HG02610 (cell line): ENCODE data around the gene MAK.
"Not testable (repeated sequence)": the region's sequence is repeated elsewhere in the genome, so short reads cannot be mapped to it uniquely, and the experiment has no call there.

Experiments used
- ATAC-seq: cut with Tn5 transposase; IDR thresholded peaks from one replicate; pipeline ENCODE4 v1.9.1; 2021; ENCODE audit warnings: mild to moderate bottlenecking, moderate library complexity; ENCODE audit not compliant: unreplicated experiment

Gene MAK

DNA sequence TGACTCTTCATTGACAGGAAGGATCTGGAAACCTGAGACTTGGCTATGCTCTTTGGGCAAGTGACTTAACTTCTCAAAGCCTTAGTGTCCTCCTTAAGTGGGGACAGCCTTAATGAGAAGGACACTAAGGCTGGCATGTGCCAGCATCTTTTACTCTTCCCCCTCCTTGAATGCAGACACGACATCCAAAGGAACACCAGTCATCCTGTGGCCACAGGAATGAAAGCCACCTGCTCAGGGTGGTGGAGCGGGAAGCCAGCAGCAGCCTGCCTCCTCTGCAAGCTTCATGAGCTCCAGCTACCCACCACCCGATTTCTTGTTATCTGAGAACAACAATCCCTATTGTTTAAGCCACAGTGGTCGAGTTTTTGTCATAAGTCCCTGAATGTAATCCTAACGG lies 46.2 kb downstream of the MAK start:
- no peak for ATAC-seq

DNA sequence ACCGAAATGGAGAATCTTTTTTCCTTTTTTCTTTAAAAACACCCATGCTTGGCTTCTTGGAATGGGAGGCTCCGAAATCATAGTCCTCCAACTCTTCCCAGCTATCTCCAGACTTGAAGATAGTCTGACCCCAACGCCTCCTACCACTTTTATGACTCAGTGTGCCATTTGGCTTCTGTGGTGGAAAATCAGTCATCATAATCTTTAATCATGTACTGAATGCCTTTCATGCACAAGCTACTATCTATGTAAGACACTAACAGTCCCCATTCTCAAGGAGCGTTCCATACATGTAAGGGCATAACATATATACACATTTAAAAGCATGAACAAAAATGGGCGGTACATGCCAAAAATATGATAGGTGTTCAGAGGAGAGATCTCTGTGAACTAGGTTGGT lies 46.7 kb downstream of the MAK start:
- no peak for ATAC-seq

DNA sequence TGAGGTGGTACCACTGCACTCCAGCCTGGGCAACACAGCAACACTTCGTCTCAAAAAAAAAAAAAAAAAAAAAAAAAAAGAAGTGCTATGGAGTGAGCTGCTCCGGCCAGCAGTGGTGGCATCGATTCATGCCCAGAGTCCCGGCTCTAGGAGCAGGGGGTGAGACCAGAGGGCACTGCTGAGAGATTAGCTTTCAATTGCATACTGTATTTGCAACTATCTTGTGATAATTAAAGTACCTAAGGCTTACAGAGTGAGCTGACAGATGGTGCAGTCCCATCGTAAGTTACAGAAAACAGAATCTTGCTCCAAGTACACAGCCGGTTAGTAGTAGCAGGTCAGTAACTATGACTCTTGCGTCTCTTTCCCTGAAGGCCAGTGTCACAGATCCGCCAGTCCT lies 59.3 kb downstream of the MAK start:
- ATAC-seq = no peak

DNA sequence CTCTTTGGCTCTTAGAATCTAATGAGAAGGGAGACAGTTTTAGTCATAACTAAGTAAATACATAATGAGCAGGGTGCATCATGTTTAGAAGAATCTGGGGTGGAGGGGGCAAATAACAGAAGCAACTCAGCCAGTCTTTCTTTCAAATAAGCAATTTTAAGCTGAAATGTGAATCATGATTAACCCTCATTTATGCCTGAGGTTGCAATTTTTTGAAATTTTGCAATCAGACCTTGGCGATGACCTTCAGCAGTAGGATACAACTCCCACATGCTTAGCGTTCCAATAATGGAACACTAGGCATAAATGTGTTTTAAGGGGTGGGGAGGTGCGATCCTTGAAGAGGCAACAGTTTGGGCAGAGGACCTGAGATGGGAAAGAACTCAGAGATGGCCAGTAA lies 60.1 kb downstream of the MAK start:
- ATAC-seq = no peak

DNA sequence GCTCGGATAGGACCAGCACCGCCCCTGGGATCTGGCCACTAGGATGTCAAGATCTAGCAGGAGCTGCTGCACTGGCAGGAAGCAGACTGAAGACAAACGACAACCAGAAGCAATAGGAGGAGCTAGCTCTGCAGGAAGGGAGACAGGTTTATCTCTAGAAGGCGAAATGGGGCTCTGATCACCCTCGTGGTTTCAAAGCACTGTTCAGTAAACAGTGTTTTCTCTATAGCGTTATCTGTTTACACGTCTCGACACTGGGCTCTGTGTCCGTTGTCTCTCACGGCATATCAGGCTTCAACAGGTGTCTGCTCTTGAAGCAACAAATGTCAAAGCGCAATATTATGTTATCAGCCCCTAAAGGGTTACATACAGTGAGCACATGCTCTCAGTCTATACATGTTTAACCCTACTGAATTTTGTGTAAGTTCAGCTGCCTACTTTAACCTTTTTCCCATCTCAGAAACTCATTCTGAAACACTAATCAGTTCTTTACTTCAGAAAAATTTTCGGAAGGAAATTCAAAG lies 66.9 kb downstream of the MAK start:
- no peak for ATAC-seq

DNA sequence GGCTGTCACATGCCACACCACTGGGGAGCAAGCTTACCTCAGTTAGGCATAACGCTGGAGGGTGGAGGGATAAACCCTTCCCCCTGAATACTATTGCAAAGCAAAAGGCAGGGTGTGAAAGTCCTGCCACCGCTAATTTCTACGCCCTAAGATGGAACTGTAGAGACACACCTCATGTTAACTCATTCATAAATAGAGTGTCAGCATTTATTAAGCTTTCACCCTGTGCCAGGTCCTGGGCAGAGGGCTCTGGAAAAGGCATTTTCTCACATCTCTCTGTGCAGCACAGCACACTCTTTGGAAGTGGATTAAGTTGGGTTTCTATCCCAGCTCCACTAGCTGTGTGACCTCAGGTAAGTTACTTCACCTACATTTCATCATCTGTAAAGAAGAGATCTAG lies 68.9 kb downstream of the MAK start:
- ATAC-seq = no peak

DNA sequence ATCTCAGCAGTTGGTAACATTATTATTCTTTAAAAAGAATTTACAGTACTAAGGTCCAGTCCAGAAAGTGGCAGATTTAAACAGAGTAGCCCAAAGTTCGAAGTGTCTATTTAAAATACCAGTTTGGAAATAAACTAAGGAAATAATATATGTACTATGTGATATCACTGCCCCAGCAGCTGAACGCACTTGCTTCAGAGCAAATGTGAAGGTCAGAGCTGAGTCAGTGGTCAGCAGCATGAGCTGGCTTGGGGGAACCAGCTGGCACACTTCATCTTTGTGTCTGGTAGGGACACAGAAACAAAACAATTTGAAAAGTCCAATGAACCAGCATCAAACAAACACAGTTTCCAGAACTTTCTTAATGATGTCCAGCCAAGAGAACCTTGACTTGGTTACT lies 75.3 kb downstream of the MAK start:
- ATAC-seq = no peak

DNA sequence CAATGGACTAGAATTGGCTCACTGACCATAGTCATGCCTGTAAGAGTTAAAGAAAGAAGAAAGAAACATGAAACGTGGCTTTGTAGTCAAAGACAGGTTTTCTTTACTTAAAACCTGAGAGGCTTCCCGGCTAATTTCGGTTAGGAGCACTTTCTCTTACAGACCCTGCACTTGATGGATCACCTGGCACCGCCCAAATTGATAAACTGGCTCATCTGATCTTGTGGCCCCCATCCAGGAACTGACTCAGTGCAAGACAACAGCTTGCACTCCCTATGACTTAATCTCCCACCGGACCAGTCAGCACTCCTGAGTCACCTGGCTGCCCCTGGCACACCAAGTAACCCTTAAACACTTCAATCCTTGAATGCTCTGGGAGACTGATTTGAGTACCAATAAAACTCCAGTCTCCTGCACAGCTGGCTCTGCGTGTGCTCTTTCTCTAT lies 78.4 kb downstream of the MAK start:
- no peak for ATAC-seq

DNA sequence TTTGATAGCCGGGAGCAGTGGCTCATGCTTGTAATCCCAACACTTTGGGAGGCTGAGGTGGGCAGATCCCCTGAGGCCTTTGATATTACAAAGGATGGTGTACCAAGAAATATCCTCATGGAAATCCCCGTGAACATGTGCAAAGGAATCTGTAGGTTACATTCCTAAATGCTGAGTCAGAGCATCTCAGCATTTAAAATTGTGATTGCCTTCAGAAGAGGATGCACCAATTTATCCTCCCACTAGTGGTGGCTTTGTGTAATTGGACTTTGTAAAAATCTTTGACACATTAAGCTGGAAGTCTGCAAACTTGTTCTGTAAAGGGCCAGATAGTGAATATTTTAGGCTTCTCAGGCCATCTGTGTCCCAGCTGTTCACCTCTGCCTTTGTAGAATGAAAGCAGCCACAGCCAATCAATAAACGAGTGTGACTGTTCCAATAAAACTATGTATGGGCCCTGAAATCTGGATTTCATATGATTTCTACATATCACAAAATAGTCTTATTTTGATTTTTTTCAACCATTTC lies 79.0 kb downstream of the MAK start:
- no peak for ATAC-seq

DNA sequence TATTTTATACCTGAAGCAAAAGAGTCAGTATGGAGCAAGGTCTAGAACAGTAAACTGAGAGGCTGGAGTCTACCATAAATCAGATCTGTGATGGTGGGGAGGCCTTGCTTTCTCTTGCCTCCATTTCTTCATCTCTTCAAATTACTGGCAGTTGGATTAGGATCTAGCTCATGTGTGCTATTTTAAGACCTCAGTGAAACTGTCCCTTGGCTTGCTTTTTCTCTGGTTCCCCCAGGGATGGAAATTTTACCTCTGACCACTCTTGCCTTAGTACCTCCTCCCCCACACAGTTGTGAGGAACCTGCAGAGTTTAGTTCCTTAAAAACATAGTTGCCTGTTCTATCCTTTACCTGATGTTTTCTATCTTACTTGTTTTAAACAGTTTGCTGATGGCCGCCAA lies 82.3 kb downstream of the MAK start:
- no peak for ATAC-seq

DNA sequence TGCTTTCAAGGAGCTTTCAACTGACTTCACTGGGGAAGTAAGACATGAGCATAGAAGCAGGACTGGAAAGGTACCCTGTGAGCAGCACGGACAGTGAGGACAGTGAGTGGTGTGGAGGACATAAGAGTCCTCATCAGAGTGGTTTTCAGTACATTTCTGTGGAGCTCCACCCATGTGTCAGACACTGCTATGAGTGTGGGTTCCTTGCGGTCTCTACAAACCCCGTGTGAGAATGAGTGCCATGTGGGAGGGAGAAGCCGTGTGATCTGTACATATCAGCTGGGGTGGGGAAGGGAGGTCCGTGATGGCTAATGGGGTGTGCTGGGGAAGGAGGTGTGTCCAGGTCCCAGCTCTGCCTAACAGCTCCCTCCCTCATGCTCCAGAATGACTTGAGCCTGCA lies 86.6 kb downstream of the MAK start:
- not testable (repeated sequence) for ATAC-seq

DNA sequence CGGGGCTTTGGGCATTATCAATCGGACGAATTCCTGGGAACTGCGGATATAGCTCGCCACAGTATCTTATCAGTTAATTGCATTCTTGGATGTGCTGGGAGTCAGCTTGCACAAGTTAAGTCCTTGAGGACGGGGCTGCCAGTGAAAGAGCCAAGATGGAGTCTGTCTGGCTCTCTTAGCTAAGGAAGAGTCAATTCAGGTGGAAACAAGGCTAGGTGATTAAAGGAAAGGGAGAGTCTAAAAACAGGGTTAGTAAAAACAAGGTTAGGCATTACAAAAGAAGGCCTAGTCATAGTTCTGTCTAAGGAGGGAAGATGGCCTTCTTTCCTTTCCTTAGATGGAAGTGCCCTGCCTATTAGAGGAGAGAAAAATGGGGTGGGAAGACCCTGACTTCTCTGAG lies 87.8 kb downstream of the MAK start:
- ATAC-seq = not testable (repeated sequence)

DNA sequence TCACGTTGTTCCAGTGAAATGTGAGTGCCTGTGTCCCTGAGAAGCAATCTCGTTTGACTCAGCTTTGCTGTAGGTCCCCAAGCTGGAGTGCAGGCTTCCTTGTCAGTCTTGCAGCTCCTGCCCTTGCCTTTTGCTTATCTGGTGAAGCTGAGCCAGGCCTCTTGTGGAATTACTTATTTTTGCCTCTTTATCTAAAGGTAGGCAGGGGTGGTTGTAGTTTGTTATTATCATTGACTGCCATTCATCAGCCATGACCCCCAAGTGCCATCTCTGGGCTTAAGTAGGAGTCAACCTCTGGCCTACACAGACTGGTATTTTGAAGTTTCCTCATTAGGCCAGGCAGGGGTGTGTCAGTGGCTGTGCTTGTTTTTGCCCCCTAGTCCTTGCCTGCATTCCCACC lies 88.6 kb downstream of the MAK start:
- no peak for ATAC-seq

DNA sequence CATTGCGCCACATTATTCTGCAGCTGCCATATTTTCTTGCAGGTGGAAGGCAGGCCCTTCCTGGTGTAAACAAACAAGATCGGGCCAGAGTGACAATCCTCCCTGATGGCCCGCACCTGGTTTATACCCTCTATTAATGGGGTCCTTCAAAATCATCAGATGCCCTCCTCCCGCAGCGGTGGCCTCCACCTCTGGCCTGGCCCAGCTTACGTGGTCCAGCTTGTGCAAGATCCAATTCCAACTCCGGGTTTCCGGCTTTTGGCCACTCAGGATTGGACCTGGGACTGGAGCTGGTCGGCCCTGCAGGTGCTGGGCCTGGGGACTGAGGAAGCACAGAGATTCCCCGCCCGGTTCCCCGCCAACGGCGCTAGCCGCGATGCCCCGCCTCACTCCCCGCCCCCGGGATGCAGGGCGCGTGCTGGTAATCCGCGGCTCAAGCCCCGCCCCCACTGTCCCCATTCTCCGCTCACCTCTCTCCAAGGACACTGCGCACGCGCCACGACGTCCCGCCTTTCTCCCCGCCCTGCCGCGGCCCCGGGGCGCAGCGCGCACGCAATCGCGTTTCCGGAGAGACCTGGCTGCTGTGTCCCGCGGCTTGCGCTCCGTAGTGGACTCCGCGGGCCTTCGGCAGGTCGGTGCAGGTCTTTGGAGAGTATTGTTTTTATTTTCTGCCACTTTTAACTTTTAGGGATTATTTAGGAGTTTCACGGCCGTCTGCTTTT lies 90.9 kb downstream of the MAK start, which contains the start of gene TMEM14B:
Gene TMEM14B, plus strand, starts transcription at position 555 of the 722 bp plus-strand sequence. CDS start 1,441 bp downstream, outside the sequence.
- peak; percentile 95 for ATAC-seq

DNA sequence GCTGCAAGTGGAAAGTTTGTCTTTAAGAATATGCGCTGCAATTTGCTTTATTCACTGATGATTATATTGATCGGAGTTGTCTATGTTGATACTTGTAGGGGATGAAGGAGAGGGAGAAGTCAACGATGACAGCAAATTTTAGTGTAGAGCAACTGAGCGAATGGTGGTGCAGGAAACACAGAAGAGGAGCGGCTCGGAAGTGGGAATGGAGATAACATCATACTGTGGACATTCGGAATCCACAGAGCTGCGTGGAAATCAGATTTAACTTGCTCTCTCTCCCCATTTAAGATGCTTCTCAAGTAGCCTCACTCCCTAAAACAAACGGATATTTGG lies 91.5 kb downstream of the MAK start:
- ATAC-seq = no peak

DNA sequence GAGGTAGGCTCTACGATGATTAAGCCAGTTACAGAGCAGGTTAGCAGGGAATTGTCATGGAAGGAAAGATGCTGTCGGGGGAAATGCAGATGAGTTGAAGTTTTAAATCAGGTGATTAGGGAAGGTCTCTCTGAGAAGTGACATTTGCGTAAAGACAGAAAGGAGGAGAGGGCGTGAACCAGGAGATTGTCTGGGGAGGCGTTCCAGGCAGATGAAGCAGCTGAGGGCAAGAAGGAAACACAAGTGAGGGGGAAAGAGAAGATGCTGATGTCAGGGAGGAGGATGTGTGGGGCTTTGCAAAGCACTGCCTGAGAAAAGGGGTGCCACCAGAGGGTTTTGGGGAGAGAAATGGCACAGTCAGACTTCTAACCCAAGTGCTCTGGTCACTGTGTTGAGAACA lies 93.2 kb downstream of the MAK start:
- no peak for ATAC-seq

DNA sequence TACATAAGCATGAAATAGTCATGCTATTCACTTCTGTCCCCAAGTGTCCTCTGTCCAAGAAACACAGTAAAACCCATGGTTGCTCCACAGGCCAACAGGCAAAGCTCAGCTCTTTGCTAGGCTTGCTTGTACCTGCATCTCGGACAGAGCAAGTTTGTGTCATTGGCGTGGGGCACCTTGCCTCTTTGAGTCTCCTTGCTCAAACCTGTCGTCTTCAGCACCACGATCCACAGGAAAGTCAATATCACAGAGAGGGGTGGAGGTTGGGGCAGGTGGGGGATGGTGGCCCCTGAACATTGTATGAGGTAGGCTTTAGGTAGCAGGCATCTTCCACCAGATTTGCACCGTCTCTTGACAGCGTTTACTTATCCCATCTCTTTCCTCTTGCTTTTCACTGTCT lies 94.8 kb downstream of the MAK start:
- ATAC-seq = no peak

DNA sequence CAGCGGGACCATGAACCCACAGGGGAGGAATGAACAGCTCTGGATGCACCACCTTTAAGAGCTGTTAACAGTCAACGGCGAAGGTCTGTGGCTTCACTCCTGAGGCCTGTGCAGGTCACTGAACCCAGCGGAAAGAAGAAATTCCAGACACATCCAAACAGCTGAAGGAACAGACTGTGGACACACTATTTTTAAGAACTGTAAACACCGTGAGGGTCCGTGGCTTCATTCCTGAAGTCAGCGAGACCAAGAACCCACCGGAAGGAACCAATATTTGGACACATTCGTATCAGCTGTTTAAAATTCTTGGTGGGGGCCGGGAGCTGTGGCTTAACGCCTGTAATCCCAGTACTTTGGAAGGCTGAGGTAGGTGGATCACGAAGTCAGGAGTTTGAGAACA lies 96.1 kb downstream of the MAK start:
- ATAC-seq = no peak

DNA sequence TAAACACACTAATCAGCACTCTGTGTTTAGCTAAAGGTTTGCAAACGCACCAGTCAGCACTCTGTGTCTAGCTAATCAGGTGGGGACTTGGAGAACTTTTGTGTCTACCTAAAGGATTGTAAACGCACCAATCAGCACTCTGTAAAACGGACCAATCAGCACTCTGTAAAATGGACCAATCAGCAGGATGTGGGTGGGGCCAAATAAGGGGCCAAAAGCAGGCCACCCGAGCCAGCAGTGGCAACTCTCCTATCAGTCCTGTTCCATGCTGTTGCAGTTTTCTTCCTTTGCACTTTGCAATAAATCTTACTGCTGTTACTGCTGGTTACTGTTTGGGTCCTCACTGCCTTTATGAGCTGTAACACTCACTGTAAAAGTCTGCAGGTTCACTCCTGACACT lies 96.7 kb downstream of the MAK start:
- not testable (repeated sequence) for ATAC-seq

DNA sequence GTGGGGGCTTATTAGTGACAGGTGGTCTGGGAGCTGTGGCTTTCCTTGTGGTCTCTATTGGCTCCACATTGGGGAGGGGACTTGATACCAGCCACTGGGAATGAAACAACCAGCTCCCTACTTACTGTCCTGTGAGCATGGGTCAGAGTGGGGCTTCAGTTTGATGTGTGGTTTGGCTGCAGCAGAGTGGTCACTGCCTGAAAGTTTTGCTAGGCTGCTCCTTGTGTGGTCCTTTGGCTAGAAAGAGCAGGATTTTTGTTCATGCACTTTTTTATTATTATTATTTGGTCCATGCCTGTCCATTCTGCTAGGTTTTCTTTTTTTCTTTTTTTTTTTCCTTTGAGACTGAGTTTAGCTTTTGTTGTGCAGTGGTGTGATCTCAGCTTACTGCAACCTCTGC lies 98.3 kb downstream of the MAK start:
- ATAC-seq = no peak

DNA sequence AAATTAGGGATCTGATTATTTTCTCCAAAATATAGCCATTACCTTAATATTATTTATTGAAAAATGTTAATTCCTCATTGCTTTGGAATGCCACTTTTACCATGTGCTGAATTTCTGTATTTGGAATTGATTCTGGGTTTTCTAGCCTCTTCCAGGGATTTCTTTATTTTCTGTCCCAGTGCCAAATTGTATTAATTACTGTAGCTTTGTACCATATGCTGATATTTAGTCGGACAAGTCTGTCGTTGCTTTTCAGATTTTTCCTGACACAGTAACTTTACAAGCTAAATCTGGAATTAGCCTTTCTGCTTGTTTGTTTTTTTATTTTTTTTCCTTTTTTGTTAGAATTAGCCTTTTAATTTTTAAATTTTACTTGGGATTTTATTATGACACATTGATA lies 101.6 kb downstream of the MAK start:
- no peak for ATAC-seq

DNA sequence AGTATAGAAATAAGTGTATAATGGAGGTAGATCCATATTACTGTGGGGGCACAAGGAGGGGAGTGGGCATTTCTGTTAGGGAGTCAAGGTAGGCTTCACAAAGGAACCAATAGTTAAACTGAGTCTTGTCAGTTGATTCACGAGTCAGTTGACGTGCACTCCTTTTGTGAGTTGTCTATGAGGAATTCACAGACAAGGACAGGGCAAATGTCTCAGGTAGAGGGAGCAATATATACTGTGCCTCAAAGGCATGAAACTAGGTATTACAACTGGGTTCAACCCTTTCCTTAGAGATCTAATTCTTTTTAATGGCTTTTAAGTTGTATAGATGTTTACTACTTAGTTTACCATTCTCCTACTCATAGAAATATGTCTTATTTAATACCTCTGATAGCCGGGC lies 104.5 kb downstream of the MAK start:
- ATAC-seq = no peak
